Panc1 (cell line): ENCODE results near the gene EPOP. TPM values are rescaled to one million over a fixed set of nuclear protein-coding genes. Genes with fewer than 3 reads are reported as not detected.
A peak's percentile ranks its signal among the peaks of the same experiment; 100 is the strongest.

ENCODE experiments used
- ATAC-seq: fragments of 200-7000 bp; cut with Tn5 transposase; 2 replicates; pipeline ENCODE4 v1.9.1; 2020; ENCODE audit warnings: mild to moderate bottlenecking, moderate library complexity
- BruUV-seq: library from RNA; stranded (reverse); fragments of 400-500 nt; replicated peaks from 2 replicates; lab custom pipeline; 2021; lab: Mats Ljungman, UMichigan
- CTCF ChIA-PET: fragments of 300-600 bp; sonication (Branson Sonifier 250); formaldehyde crosslinking; loops from one replicate; lab custom pipeline; 2022; ENCODE audit warnings: antibody characterized with exemption; lab: Charles Lee
- POLR2A ChIA-PET: fragments of 300-600 bp; sonication (Branson Sonifier 250); formaldehyde crosslinking; loops from one replicate; lab custom pipeline; 2022; ENCODE audit warnings: antibody characterized with exemption; lab: Charles Lee
- DNase-seq: peaks from one replicate; pipeline ENCODE4 v3.0.0-alpha.2; 2010; ENCODE audit warnings: low read depth, low spot score
- H3K27ac ChIP-seq: 2 replicates; pipeline ENCODE4 v1.5.1; 2011; ENCODE audit warnings: mild to moderate bottlenecking, low read length, inconsistent platforms
- H3K27me3 ChIP-seq: fragments of 200-500 bp; sonication (Bioruptor generic); 2 replicates; pipeline ENCODE4 v1.6.0; 2014; ENCODE audit warnings: low read length, inconsistent platforms; ENCODE audit not compliant: control insufficient read depth, insufficient read depth
- H3K36me3 ChIP-seq: fragments of 200-500 bp; sonication (Bioruptor generic); 2 replicates; pipeline ENCODE4 v1.5.1; 2014; ENCODE audit warnings: inconsistent platforms, mild to moderate bottlenecking, low read length, moderate library complexity; ENCODE audit not compliant: control insufficient read depth, insufficient read depth
- H3K4me1 ChIP-seq: 2 replicates; pipeline ENCODE4 v1.5.1; 2011; ENCODE audit warnings: inconsistent platforms, mild to moderate bottlenecking, low read length, moderate library complexity; ENCODE audit not compliant: control insufficient read depth, insufficient read depth
- H3K4me3 ChIP-seq, 2 experiments: 2 replicates each; pipeline ENCODE4 v1.5.1; 2011 to 2012; ENCODE audit warnings: low read depth in 2 of 2, low read length in 2 of 2, mild to moderate bottlenecking in 2 of 2, inconsistent platforms in 1 of 2, moderate library complexity in 1 of 2
- H3K9me3 ChIP-seq: fragments of 200-500 bp; sonication (Bioruptor generic); 2 replicates; pipeline ENCODE4 v1.5.1; 2014; ENCODE audit warnings: low read depth, mild to moderate bottlenecking, inconsistent platforms, low read length, moderate library complexity; ENCODE audit not compliant: control insufficient read depth, insufficient read depth
- CTCF ChIP-seq: fragments of 450-650 bp; IDR thresholded peaks from 2 replicates; pipeline ENCODE4 v1.5.1; 2017; ENCODE audit warnings: mild to moderate bottlenecking
- POLR2AphosphoS5 ChIP-seq: IDR thresholded peaks from 2 replicates; pipeline ENCODE4 v1.6.1; 2012; ENCODE audit warnings: mild to moderate bottlenecking, low read depth, low read length, moderate library complexity
- REST ChIP-seq, 2 experiments: IDR thresholded peaks; 2 replicates each; pipeline ENCODE4 v1.6.1; 2011 to 2012; ENCODE audit warnings: low read depth in 2 of 2, control low read depth in 1 of 2, low read length in 1 of 2, mild to moderate bottlenecking in 1 of 2, moderate library complexity in 1 of 2; ENCODE audit not compliant: insufficient read depth in 1 of 2
- SIN3A ChIP-seq: IDR thresholded peaks from 2 replicates; pipeline ENCODE4 v1.6.1; 2012; ENCODE audit warnings: low read depth, mild to moderate bottlenecking, low read length, moderate library complexity, borderline replicate concordance; ENCODE audit not compliant: insufficient read depth
- TCF7L2 ChIP-seq: IDR thresholded peaks from 2 replicates; pipeline ENCODE4 v1.6.1; 2011; ENCODE audit warnings: mild to moderate bottlenecking, low read depth, low read length, inconsistent platforms
- in situ Hi-C: cut with HindIII; loops from 2 replicates; pipeline ENCODE4 v1.10.0; 2016; ENCODE audit warnings: low sequenced_read_pairs, low pct_unique_long_range_greater_than_20kb
- intact Hi-C: fragments of 100-400 bp; cut with micrococcal nuclease; formaldehyde crosslinking; loops from one replicate; pipeline ENCODE4 v1.10.0; 2022; ENCODE audit not compliant: unreplicated experiment
- total RNA-seq: library from RNA; stranded (reverse); gene quantifications from one replicate; pipeline ENCODE4 v1.2.1, GENCODE V29; 2021; ENCODE audit not compliant: unreplicated experiment

The EPOP gene
- total RNA-seq, 1 experiment from 2014 or later, result 19.9 TPM

GRCh38 chr17:38672788-38673706 is 1.7 kb downstream of the EPOP start:
- ATAC-seq (no peak; the same call in 1 of the 2 replicates), DNase-seq (no peak)
- ChIA-PET CTCF (no interaction called here), POLR2A (no interaction called here)
- intact Hi-C loops, result no loop called here
- H3K27ac ChIP-seq, result peak overlapping the region; percentile 51; the same call in 1 of the 2 replicates
- TF ChIP-seq REST (IDR thresholded peaks at IDR 0.05; ENCODE audit: insufficient read depth in 1 of 2, low read depth in 2 of 2, low read length in 1 of 2) (no peak), TCF7L2 (no peak), POLR2AphosphoS5 (no peak), SIN3A (no peak), CTCF (no peak)
- H3K27me3 ChIP-seq, result no peaks in the 10 kb centered on the region
- no peaks in the 10 kb centered on the region for H3K9me3 ChIP-seq
- H3K4me3 ChIP-seq, result peak overlapping the region; percentile 59 to 62
- BruUV-seq, result no TSS peak
- in situ Hi-C loops, result no loop called here
- peaks cover 10% of the 10 kb centered on the region for H3K4me1 ChIP-seq
- H3K36me3 ChIP-seq, result no peaks in the 10 kb centered on the region

- TF ChIP-seq SIN3A, result no peak
- no peak for TF ChIP-seq REST (IDR thresholded peaks at IDR 0.05; ENCODE audit: insufficient read depth in 1 of 2, low read depth in 2 of 2, low read length in 1 of 2)
- no peak for TF ChIP-seq POLR2AphosphoS5
- no peak for TF ChIP-seq CTCF
- no peak for TF ChIP-seq TCF7L2
- peak overlapping the region; percentile 29; the same call in 1 of the 2 replicates for H3K27ac ChIP-seq
- H3K9me3 ChIP-seq, result no peaks in the 10 kb centered on the region
- CTCF ChIA-PET, result interaction anchor here (1.2 kb wide), 1 partner anchor 9 kb away, joined by 9 read pairs; no protein-coding TSS in a partner anchor
- no peaks in the 10 kb centered on the region for H3K27me3 ChIP-seq
- no peaks in the 10 kb centered on the region for H3K36me3 ChIP-seq
- intact Hi-C loops (no loop called here), in situ Hi-C loops (no loop called here)
- no peak for ATAC-seq
- POLR2A ChIA-PET, result no interaction called here
- BruUV-seq, result TSS peak; percentile 97
- no peak for DNase-seq
- peaks cover 10% of the 10 kb centered on the region for H3K4me1 ChIP-seq
- H3K4me3 ChIP-seq, result peak overlapping the region; percentile 33 to 37
These were observed 2.6 kb downstream of the EPOP start for GRCh38 chr17:38671939-38672720.
